ENCODE results near the gene GBGT1.
A peak's percentile ranks its signal among the peaks of the same experiment; 100 is the strongest.
"Not testable (repeated sequence)": the region's sequence is repeated elsewhere in the genome, so short reads cannot be mapped to it uniquely, and the experiment has no call there.

GBGT1 gene

GRCh38 chr9:133187561-133188005 is 23.9 kb upstream of the GBGT1 start:
- no peak overlapping the region for H3K4me2 ChIP-seq
- H3K27me3 ChIP-seq, result no peaks in the 10 kb centered on the region
- no peak for TF ChIP-seq Cebpa-rat (IDR thresholded peaks at IDR 0.05)
- no peak overlapping the region for H3K9ac ChIP-seq
- no peaks in the 10 kb centered on the region for H3K9me3 ChIP-seq (replicated peaks in 1 of 11)
- peaks cover 0 to 8% (median 0%) of the 10 kb centered on the region in 11 experiments; a peak in 1 of 22 replicates for H4K20me1 ChIP-seq
- H3K27ac ChIP-seq, result no peak overlapping the region
- no peaks in the 10 kb centered on the region for H3K36me3 ChIP-seq
- H3K4me1 ChIP-seq, result peaks cover 12 to 28% (median 21%) of the 10 kb centered on the region in 10 experiments; a peak in 19 of 20 replicates
- H3K4me3 ChIP-seq, result no peak overlapping the region

GRCh38 chr9:133186736-133187135 is 23.0 kb upstream of the GBGT1 start:
- Histone ChIP-seq H3K4me1 (peaks cover 12 to 28% (median 21%) of the 10 kb centered on the region in 10 experiments; a peak in 19 of 20 replicates), H4K20me1 (peaks cover 0 to 8% (median 0%) of the 10 kb centered on the region in 11 experiments; a peak in 1 of 22 replicates), H3K9ac (no peak overlapping the region), H3K27ac (no peak overlapping the region), H3K4me3 (no peak overlapping the region), H3K36me3 (no peaks in the 10 kb centered on the region), H3K27me3 (no peaks in the 10 kb centered on the region), H3K4me2 (no peak overlapping the region), H3K9me3 (replicated peaks in 1 of 11) (no peaks in the 10 kb centered on the region)
- no peak for TF ChIP-seq Cebpa-rat (IDR thresholded peaks at IDR 0.05)

- Histone ChIP-seq H3K9me3 (replicated peaks in 1 of 11) (no peaks in the 10 kb centered on the region), H3K27ac (no peak overlapping the region), H4K20me1 (peaks cover 0 to 8% (median 0%) of the 10 kb centered on the region in 11 experiments; a peak in 1 of 22 replicates), H3K4me3 (no peak overlapping the region), H3K4me1 (peaks cover 12 to 28% (median 21%) of the 10 kb centered on the region in 10 experiments; a peak in 19 of 20 replicates), H3K4me2 (peak overlapping the region in 3 of 11 experiments; percentile 13 to 51 (median 29); a peak in 4 of 22 replicates), H3K36me3 (no peaks in the 10 kb centered on the region), H3K27me3 (no peaks in the 10 kb centered on the region), H3K9ac (no peak overlapping the region)
- TF ChIP-seq Cebpa-rat (IDR thresholded peaks at IDR 0.05), result no peak
Observed at GRCh38 chr9:133184971-133185370, 21.3 kb upstream of the GBGT1 start.

GRCh38 chr9:133182151-133182550 is 18.4 kb upstream of the GBGT1 start:
- no peak overlapping the region for H3K27ac ChIP-seq
- no peak overlapping the region for H3K4me2 ChIP-seq
- no peaks in the 10 kb centered on the region for H3K27me3 ChIP-seq
- H3K9ac ChIP-seq, result no peak overlapping the region
- H4K20me1 ChIP-seq, result no peaks in the 10 kb centered on the region
- H3K9me3 ChIP-seq (replicated peaks in 1 of 11), result no peaks in the 10 kb centered on the region
- H3K4me1 ChIP-seq, result peaks cover 7 to 24% (median 16%) of the 10 kb centered on the region in 10 experiments; a peak in 19 of 20 replicates
- H3K4me3 ChIP-seq, result no peak overlapping the region
- no peak for TF ChIP-seq Cebpa-rat (IDR thresholded peaks at IDR 0.05)
- H3K36me3 ChIP-seq, result no peaks in the 10 kb centered on the region

GRCh38 chr9:133181561-133181960 is 17.8 kb upstream of the GBGT1 start:
- H4K20me1 ChIP-seq, result no peaks in the 10 kb centered on the region
- no peak for TF ChIP-seq Cebpa-rat (IDR thresholded peaks at IDR 0.05)
- H3K36me3 ChIP-seq, result no peaks in the 10 kb centered on the region
- peaks cover 7 to 24% (median 16%) of the 10 kb centered on the region in 10 experiments; a peak in 19 of 20 replicates for H3K4me1 ChIP-seq
- no peak overlapping the region for H3K4me2 ChIP-seq
- no peak overlapping the region for H3K9ac ChIP-seq
- H3K4me3 ChIP-seq, result no peak overlapping the region
- no peaks in the 10 kb centered on the region for H3K27me3 ChIP-seq
- no peaks in the 10 kb centered on the region for H3K9me3 ChIP-seq (replicated peaks in 1 of 11)
- no peak overlapping the region for H3K27ac ChIP-seq

GRCh38 chr9:133180953-133181352 is 17.2 kb upstream of the GBGT1 start:
- Histone ChIP-seq H3K27ac (no peak overlapping the region), H4K20me1 (no peaks in the 10 kb centered on the region), H3K9ac (no peak overlapping the region), H3K4me1 (peaks cover 6 to 19% (median 14%) of the 10 kb centered on the region in 10 experiments; a peak in 19 of 20 replicates), H3K27me3 (no peaks in the 10 kb centered on the region), H3K36me3 (no peaks in the 10 kb centered on the region), H3K4me3 (no peak overlapping the region), H3K4me2 (no peak overlapping the region), H3K9me3 (replicated peaks in 1 of 11) (no peaks in the 10 kb centered on the region)
- TF ChIP-seq Cebpa-rat (IDR thresholded peaks at IDR 0.05), result no peak

GRCh38 chr9:133173056-133173455 is 9.3 kb upstream of the GBGT1 start:
- Histone ChIP-seq H3K4me1 (peaks cover 8 to 42% (median 40%) of the 10 kb centered on the region in 10 experiments; a peak in 19 of 20 replicates), H3K27me3 (peaks cover 0 to 17% (median 0%) of the 10 kb centered on the region in 11 experiments; a peak in 8 of 22 replicates), H3K9me3 (replicated peaks in 1 of 11) (no peaks in the 10 kb centered on the region), H3K4me2 (no peak overlapping the region), H3K4me3 (no peak overlapping the region), H3K36me3 (no peaks in the 10 kb centered on the region), H4K20me1 (peaks cover 0 to 12% (median 0%) of the 10 kb centered on the region in 11 experiments; a peak in 3 of 22 replicates), H3K27ac (no peak overlapping the region), H3K9ac (no peak overlapping the region)
- TF ChIP-seq Cebpa-rat (IDR thresholded peaks at IDR 0.05), result no peak

- H3K4me1 ChIP-seq, result peaks cover 8 to 59% (median 53%) of the 10 kb centered on the region in 10 experiments; a peak in 19 of 20 replicates
- TF ChIP-seq Cebpa-rat (IDR thresholded peaks at IDR 0.05), result no peak
- peaks cover 0 to 17% (median 0%) of the 10 kb centered on the region in 11 experiments; a peak in 8 of 22 replicates for H3K27me3 ChIP-seq
- H3K36me3 ChIP-seq, result no peaks in the 10 kb centered on the region
- no peaks in the 10 kb centered on the region for H3K9me3 ChIP-seq (replicated peaks in 1 of 11)
- peak overlapping the region in 4 of 10 experiments; percentile 37 to 41 (median 38); a peak in 5 of 20 replicates for H3K4me3 ChIP-seq
- H3K4me2 ChIP-seq, result peak overlapping the region; percentile 48 to 98 (median 95)
- H4K20me1 ChIP-seq, result peaks cover 0 to 12% (median 0%) of the 10 kb centered on the region in 11 experiments; a peak in 3 of 22 replicates
- H3K9ac ChIP-seq, result peak overlapping the region in 7 of 11 experiments; percentile 10 to 58 (median 39); a peak in 9 of 22 replicates
- peak overlapping the region in 3 of 11 experiments; percentile 4 to 25 (median 24); a peak in 2 of 22 replicates for H3K27ac ChIP-seq
Observed at GRCh38 chr9:133171161-133171961, 7.6 kb upstream of the GBGT1 start.

- Histone ChIP-seq H3K27me3 (peaks cover 0 to 17% (median 0%) of the 10 kb centered on the region in 11 experiments; a peak in 8 of 22 replicates), H3K4me3 (peak overlapping the region in 3 of 10 experiments; percentile 37 to 38 (median 38); a peak in 3 of 20 replicates), H3K4me1 (peaks cover 8 to 60% (median 53%) of the 10 kb centered on the region in 10 experiments; a peak in 19 of 20 replicates), H3K9me3 (replicated peaks in 1 of 11) (no peaks in the 10 kb centered on the region), H4K20me1 (peaks cover 0 to 12% (median 0%) of the 10 kb centered on the region in 11 experiments; a peak in 3 of 22 replicates), H3K36me3 (no peaks in the 10 kb centered on the region), H3K27ac (0 out of 22 replicates have a peak overlapping the region, but pooled peaks of 2 of the 11 experiments have one; percentile 4 to 24), H3K4me2 (peak overlapping the region; percentile 48 to 98 (median 95)), H3K9ac (peak overlapping the region in 4 of 11 experiments; percentile 39 to 58 (median 49); a peak in 6 of 22 replicates)
- no peak for TF ChIP-seq Cebpa-rat (IDR thresholded peaks at IDR 0.05)
Observed at GRCh38 chr9:133170716-133171115, 7.0 kb upstream of the GBGT1 start.

- peaks cover 11 to 68% (median 60%) of the 10 kb centered on the region in 10 experiments; a peak in 19 of 20 replicates for H3K4me1 ChIP-seq
- H4K20me1 ChIP-seq, result peaks cover 0 to 12% (median 0%) of the 10 kb centered on the region in 11 experiments; a peak in 3 of 22 replicates
- H3K9ac ChIP-seq; H3K36me3 ChIP-seq; H3K9me3 ChIP-seq (replicated peaks in 1 of 11); H3K27ac ChIP-seq; H3K4me3 ChIP-seq: not testable (repeated sequence)
- H3K27me3 ChIP-seq, result peaks cover 0 to 17% (median 0%) of the 10 kb centered on the region in 11 experiments; a peak in 8 of 22 replicates
- peak overlapping the region in 6 of 11 experiments; percentile 93 to 98 (median 96); a peak in 10 of 22 replicates for H3K4me2 ChIP-seq
Observed at GRCh38 chr9:133169687-133170086, 6.0 kb upstream of the GBGT1 start.

Measured in BLaER1 treated with 17β-estradiol and CSF1 and Interleukin-3, amounts not matched to agents 10 nM and 100 nM (cell line).